ENCODE results near the gene ARHGAP24. TPM values are rescaled to one million over a fixed set of nuclear protein-coding genes. Genes with fewer than 3 reads are reported as not detected.

Gene ARHGAP24
- polyA plus RNA-seq, 1 of the 3 experiments (the other 2 are of a cell fraction), result 1.4 TPM

DNA sequence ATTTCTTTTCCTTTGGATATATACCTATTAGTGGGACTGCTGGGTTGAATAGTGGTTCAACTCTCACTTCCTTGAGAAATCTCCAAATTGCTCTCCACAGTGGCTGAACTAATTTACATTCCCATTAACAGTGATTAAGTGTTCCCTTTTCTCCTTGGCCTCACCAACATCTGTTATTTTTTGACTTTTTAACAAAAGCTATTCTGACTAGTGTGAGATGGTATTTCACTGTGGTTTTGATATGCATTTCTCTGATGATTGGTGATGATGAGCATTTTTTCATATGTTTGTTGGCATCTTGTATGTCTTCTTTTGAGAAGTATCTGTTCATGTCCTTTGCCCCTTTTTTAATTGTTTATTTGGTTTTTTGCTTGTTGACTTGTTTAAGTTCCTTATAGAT, 471.9 kb downstream of the ARHGAP24 start:
- H2AFZ ChIP-seq (ENCODE audit: low read depth), result no peak overlapping the region
- no peaks in the 10 kb centered on the region for H3K27me3 ChIP-seq (ENCODE audit: insufficient read depth)
- peaks cover 3% of the 10 kb centered on the region for H3F3A ChIP-seq (replicated peaks; ENCODE audit: insufficient read depth)
- no peak overlapping the region for H3K4me3 ChIP-seq (ENCODE audit: low read depth in 2 of 2, low read length in 1 of 2)
- no peak for DNase-seq
- ChIA-PET CTCF (no interaction called here), POLR2A (no interaction called here)
- H3K9me3 ChIP-seq, result no peaks in the 10 kb centered on the region
- no peaks in the 10 kb centered on the region for H3K9me2 ChIP-seq
- no peak overlapping the region for H3K27ac ChIP-seq (ENCODE audit: low read depth in 2 of 2, low read length in 1 of 2)
- H3K79me2 ChIP-seq (ENCODE audit: insufficient read depth), result no peaks in the 10 kb centered on the region; the same call in 1 of the 2 replicates
- no peak overlapping the region for H3K4me2 ChIP-seq
- H4K20me1 ChIP-seq (ENCODE audit: insufficient read depth), result no peaks in the 10 kb centered on the region
- no peak overlapping the region for H3K9ac ChIP-seq
- no peak for TF ChIP-seq TCF12 (IDR thresholded peaks at IDR 0.05)
- TF ChIP-seq, protein P1, sequence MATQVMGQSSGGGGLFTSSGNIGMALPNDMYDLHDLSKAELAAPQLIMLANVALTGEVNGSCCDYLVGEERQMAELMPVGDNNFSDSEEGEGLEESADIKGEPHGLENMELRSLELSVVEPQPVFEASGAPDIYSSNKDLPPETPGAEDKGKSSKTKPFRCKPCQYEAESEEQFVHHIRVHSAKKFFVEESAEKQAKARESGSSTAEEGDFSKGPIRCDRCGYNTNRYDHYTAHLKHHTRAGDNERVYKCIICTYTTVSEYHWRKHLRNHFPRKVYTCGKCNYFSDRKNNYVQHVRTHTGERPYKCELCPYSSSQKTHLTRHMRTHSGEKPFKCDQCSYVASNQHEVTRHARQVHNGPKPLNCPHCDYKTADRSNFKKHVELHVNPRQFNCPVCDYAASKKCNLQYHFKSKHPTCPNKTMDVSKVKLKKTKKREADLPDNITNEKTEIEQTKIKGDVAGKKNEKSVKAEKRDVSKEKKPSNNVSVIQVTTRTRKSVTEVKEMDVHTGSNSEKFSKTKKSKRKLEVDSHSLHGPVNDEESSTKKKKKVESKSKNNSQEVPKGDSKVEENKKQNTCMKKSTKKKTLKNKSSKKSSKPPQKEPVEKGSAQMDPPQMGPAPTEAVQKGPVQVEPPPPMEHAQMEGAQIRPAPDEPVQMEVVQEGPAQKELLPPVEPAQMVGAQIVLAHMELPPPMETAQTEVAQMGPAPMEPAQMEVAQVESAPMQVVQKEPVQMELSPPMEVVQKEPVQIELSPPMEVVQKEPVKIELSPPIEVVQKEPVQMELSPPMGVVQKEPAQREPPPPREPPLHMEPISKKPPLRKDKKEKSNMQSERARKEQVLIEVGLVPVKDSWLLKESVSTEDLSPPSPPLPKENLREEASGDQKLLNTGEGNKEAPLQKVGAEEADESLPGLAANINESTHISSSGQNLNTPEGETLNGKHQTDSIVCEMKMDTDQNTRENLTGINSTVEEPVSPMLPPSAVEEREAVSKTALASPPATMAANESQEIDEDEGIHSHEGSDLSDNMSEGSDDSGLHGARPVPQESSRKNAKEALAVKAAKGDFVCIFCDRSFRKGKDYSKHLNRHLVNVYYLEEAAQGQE (IDR thresholded peaks at IDR 0.05; ENCODE audit: low read depth, low read length), result no peak
- TF ChIP-seq YY1 (IDR thresholded peaks at IDR 0.05; ENCODE audit: low read depth), result no peak
- TF ChIP-seq, protein P2, sequence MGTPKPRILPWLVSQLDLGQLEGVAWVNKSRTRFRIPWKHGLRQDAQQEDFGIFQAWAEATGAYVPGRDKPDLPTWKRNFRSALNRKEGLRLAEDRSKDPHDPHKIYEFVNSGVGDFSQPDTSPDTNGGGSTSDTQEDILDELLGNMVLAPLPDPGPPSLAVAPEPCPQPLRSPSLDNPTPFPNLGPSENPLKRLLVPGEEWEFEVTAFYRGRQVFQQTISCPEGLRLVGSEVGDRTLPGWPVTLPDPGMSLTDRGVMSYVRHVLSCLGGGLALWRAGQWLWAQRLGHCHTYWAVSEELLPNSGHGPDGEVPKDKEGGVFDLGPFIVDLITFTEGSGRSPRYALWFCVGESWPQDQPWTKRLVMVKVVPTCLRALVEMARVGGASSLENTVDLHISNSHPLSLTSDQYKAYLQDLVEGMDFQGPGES (IDR thresholded peaks at IDR 0.05; ENCODE audit: low read depth, low read length), result no peak
- TF ChIP-seq, protein P3, sequence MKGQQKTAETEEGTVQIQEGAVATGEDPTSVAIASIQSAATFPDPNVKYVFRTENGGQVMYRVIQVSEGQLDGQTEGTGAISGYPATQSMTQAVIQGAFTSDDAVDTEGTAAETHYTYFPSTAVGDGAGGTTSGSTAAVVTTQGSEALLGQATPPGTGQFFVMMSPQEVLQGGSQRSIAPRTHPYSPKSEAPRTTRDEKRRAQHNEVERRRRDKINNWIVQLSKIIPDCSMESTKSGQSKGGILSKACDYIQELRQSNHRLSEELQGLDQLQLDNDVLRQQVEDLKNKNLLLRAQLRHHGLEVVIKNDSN (IDR thresholded peaks at IDR 0.05; ENCODE audit: borderline replicate concordance, low read depth), result no peak
- no peak for TF ChIP-seq SMC3 (IDR thresholded peaks at IDR 0.05; ENCODE audit: low read depth, low read length)
- TF ChIP-seq TAF1 (IDR thresholded peaks at IDR 0.05; ENCODE audit: borderline replicate concordance, low read depth, low read length), result no peak
- no peak for TF ChIP-seq RCOR1 (IDR thresholded peaks at IDR 0.05; ENCODE audit: low read length)
- no peak for TF ChIP-seq NFIC (IDR thresholded peaks at IDR 0.05; ENCODE audit: borderline replicate concordance)
- TF ChIP-seq POLR2AphosphoS5 (IDR thresholded peaks at IDR 0.05; ENCODE audit: low read depth, low read length), result no peak
- TF ChIP-seq, protein P4, sequence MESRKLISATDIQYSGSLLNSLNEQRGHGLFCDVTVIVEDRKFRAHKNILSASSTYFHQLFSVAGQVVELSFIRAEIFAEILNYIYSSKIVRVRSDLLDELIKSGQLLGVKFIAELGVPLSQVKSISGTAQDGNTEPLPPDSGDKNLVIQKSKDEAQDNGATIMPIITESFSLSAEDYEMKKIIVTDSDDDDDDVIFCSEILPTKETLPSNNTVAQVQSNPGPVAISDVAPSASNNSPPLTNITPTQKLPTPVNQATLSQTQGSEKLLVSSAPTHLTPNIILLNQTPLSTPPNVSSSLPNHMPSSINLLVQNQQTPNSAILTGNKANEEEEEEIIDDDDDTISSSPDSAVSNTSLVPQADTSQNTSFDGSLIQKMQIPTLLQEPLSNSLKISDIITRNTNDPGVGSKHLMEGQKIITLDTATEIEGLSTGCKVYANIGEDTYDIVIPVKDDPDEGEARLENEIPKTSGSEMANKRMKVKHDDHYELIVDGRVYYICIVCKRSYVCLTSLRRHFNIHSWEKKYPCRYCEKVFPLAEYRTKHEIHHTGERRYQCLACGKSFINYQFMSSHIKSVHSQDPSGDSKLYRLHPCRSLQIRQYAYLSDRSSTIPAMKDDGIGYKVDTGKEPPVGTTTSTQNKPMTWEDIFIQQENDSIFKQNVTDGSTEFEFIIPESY (IDR thresholded peaks at IDR 0.05; ENCODE audit: borderline replicate concordance, low read depth), result no peak
- no peak for TF ChIP-seq FOXJ3 (CRISPR knock-in tag; IDR thresholded peaks at IDR 0.05)
- no peak for TF ChIP-seq MEF2A (IDR thresholded peaks at IDR 0.05; ENCODE audit: borderline replicate concordance, low read depth)
- no peak for TF ChIP-seq MXI1 (IDR thresholded peaks at IDR 0.05; ENCODE audit: low read depth, low read length)
- no peaks in the 10 kb centered on the region for H3K36me3 ChIP-seq (replicated peaks in 1 of 2; ENCODE audit: control insufficient read depth in 1 of 2, insufficient read depth in 2 of 2, low read length in 1 of 2)
- H3K4me1 ChIP-seq (ENCODE audit: control insufficient read depth in 1 of 2, insufficient read depth in 2 of 2, low read depth in 1 of 2, low read length in 1 of 2), result no peaks in the 10 kb centered on the region

Data from SK-N-SH (cell line).